Measurements from ENCODE around the gene OBSCN.

OBSCN gene

DNA sequence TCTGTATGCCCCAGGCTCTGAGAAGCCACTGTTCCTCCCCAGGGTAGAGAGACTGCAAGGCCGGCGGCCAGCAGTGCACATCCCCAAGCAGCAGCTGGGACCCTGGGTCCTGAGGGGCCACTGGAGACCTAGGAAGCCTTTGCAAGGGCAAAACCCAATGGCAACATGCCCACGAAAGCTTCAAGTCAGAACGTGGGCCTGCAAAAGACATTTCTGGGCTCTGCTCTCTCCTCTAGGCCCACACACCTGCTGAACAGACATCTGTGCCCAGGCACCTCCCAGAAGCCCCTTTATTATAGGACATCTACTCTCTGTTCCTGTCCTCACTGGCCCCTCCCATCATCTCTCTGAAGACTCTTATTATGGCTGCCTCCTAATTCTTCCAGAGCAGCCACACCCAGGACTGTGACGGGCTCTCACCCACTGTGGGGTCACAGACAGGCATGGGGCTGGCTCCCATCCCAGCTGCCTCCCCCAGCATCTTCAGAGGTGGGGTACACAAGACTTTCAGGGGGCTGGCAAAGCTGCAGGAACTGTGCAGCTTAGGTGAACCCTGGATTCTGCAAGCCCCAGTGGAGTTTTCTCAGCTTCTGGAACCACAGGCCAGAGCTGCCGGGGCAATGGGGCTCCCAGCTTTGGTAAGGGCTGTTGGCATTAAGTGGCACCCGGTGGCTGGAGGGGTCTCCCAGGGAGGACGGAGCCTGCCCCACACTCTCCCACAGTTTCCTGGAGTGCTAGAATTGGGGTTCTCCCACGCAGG lies 186.1 kb downstream of the OBSCN start:
- H3K9ac ChIP-seq (ENCODE audit: low read depth, low read length) = no peak overlapping the region
- H3K9me3 ChIP-seq (ENCODE audit: control insufficient read depth, insufficient read depth, low read length) = no peaks in the 10 kb centered on the region
- H3K27me3 ChIP-seq (ENCODE audit: control insufficient read depth, insufficient read depth, low read length) = no peaks in the 10 kb centered on the region
- no peak overlapping the region for H3K4me3 ChIP-seq (ENCODE audit: low read depth, low read length)
- H3K36me3 ChIP-seq (ENCODE audit: control insufficient read depth, insufficient read depth, low read length) = peaks cover 5% of the 10 kb centered on the region
- no peaks in the 10 kb centered on the region for H3K4me1 ChIP-seq (ENCODE audit: control insufficient read depth, insufficient read depth, low read length)

DNA sequence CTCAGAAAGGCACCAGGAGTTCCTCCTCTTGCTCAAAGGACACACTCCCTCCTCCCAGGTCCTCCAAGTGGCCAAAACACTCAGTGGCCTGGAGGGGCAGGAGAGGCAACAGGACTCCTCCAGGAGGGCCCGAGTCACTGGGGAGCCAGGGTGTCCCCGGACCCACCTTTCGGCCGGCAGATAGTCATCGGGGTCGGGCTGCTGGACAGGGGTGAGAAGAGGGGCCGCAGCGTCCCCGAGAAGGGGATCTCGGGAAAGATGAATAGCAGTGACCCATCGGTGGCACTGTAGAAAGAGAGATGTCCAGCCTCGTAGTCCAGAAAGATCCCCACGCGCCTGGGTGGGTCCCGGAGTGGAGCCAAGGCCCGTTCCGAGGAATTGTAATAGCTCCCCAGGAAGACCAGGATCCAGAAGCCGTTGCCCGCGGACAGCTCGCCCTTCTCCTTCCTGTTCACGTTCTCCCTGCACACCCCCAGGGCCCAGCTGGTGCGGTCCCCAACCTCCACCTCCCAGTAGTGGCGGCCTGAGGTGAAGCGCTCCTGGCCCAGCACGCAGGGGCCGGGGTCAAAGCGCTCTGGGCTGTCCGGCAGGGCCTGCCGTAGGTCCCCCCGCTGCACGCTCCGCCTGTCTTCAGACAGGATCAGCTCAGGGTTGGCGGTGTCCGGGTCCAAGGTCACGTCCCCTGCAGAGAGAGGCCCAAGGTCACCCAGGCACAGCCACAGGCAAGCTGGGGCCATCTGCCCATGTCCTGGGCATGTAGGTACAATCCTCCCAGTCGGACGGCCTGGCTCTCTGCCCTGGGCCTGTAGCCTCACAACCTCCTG lies 186.9 kb downstream of the OBSCN start:
- Histone ChIP-seq H3K4me1 (ENCODE audit: control insufficient read depth, insufficient read depth, low read length) (no peaks in the 10 kb centered on the region), H3K4me3 (ENCODE audit: low read depth, low read length) (no peak overlapping the region), H3K9ac (ENCODE audit: low read depth, low read length) (no peak overlapping the region), H3K27me3 (ENCODE audit: control insufficient read depth, insufficient read depth, low read length) (no peaks in the 10 kb centered on the region), H3K36me3 (ENCODE audit: control insufficient read depth, insufficient read depth, low read length) (peaks cover 5% of the 10 kb centered on the region), H3K9me3 (ENCODE audit: control insufficient read depth, insufficient read depth, low read length) (no peaks in the 10 kb centered on the region)

DNA sequence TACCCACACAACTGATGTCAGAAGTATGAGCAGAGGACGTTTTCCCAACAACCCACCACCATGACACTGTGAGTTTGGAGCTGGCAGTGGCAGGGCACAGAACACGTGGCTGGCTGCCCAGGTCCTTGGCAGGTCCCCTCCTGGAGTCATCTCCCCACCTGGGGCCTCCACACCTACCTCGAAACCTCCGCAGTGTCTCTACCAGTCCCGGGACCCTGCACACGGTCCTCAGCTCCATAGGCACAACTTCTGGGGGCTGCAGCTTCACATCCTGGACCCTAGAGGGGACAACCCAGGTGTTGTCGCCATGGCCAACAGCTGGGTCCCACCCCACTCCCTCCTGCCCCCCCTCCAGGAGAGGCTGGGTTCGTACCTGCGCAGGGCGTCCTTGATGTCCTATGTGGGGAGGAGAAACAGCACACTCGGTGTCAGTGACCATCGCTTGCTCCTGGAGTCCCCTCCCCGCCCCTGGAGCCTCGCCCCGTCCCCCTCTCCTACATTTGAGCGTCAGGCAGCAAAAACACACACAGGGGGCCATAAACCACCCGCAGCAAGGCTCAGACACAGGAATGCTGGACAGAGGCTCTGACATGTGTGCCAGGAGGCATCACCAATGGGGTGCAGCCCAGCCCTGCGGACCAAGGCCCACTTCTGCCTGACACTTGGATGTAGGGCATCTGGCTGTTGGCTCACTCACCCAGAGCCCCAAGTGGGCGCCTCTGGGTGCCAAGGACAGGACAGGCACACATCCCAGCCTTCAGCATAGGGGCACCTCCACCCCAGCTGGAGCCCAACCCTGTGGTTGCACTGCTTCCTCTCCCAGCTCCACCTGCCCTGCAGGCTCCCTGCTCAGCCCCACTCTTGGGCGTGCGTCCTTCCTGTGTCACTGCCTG lies 189.2 kb downstream of the OBSCN start:
- Histone ChIP-seq H3K9me3 (ENCODE audit: control insufficient read depth, insufficient read depth, low read length) (no peaks in the 10 kb centered on the region), H3K27me3 (ENCODE audit: control insufficient read depth, insufficient read depth, low read length) (no peaks in the 10 kb centered on the region), H3K9ac (ENCODE audit: low read depth, low read length) (no peak overlapping the region), H3K36me3 (ENCODE audit: control insufficient read depth, insufficient read depth, low read length) (peaks cover 5% of the 10 kb centered on the region), H3K4me3 (ENCODE audit: low read depth, low read length) (no peak overlapping the region), H3K4me1 (ENCODE audit: control insufficient read depth, insufficient read depth, low read length) (no peaks in the 10 kb centered on the region)

DNA sequence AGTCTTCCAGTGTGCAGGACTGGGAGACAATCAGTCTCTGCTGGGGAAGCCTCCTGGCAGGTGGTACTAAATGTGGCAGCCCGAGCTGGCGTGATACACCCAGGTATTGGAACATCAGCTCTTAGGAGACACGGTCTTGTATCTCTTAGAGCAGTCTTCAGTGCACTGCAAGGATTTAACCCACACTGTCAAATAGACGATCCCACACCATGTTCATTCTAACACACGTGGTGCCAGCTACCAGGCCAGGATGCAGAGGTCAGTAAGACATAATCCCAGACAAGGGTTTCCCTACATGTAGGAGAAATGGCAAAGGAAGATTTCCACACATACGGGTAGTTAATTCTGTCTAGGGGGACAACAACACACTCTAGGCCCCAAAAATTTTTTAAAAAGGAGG lies 190.1 kb downstream of the OBSCN start:
- H3K9me3 ChIP-seq (ENCODE audit: control insufficient read depth, insufficient read depth, low read length) = no peaks in the 10 kb centered on the region
- no peak overlapping the region for H3K4me3 ChIP-seq (ENCODE audit: low read depth, low read length)
- no peaks in the 10 kb centered on the region for H3K27me3 ChIP-seq (ENCODE audit: control insufficient read depth, insufficient read depth, low read length)
- no peak overlapping the region for H3K9ac ChIP-seq (ENCODE audit: low read depth, low read length)
- H3K4me1 ChIP-seq (ENCODE audit: control insufficient read depth, insufficient read depth, low read length) = no peaks in the 10 kb centered on the region
- peaks cover 5% of the 10 kb centered on the region for H3K36me3 ChIP-seq (ENCODE audit: control insufficient read depth, insufficient read depth, low read length)

DNA sequence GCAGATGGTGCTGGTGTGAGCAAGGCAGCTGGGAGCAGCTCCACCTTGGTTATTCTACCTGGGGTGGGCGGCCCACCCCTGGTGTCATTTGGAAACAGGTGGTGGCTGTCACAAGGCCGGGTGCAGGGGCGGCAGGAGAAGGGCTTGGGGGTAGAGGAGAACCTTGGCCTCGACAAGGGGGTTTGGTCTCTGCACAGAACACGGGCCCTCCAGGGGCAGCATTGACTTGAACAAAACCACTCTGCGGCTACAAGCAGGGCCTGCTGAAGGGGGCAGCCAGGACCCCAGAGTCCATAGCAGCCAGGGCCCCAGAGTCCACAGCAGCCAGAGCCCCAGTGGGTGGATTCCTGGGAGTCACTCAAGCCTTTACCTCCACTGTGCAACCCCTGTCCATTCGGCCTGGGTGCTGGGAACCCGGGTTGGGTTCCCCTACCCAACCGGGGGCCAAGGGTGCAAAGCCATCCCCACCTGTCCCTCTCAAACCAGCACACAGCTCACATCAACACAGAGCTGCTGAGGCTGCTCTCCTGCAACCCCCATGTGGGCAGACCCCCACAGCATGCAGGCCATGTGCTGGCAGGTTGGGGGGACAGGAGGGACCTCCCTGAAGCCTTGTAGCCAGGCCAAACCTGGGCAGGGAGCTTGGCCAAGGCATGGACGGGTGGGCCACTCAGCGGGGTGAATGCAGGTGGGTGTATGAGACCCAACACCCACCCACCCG lies 191.1 kb downstream of the OBSCN start:
- peaks cover 5% of the 10 kb centered on the region for H3K36me3 ChIP-seq (ENCODE audit: control insufficient read depth, insufficient read depth, low read length)
- no peaks in the 10 kb centered on the region for H3K4me1 ChIP-seq (ENCODE audit: control insufficient read depth, insufficient read depth, low read length)
- H3K9ac ChIP-seq (ENCODE audit: low read depth, low read length) = no peak overlapping the region
- H3K4me3 ChIP-seq (ENCODE audit: low read depth, low read length) = no peak overlapping the region
- no peaks in the 10 kb centered on the region for H3K27me3 ChIP-seq (ENCODE audit: control insufficient read depth, insufficient read depth, low read length)
- H3K9me3 ChIP-seq (ENCODE audit: control insufficient read depth, insufficient read depth, low read length) = no peaks in the 10 kb centered on the region

DNA sequence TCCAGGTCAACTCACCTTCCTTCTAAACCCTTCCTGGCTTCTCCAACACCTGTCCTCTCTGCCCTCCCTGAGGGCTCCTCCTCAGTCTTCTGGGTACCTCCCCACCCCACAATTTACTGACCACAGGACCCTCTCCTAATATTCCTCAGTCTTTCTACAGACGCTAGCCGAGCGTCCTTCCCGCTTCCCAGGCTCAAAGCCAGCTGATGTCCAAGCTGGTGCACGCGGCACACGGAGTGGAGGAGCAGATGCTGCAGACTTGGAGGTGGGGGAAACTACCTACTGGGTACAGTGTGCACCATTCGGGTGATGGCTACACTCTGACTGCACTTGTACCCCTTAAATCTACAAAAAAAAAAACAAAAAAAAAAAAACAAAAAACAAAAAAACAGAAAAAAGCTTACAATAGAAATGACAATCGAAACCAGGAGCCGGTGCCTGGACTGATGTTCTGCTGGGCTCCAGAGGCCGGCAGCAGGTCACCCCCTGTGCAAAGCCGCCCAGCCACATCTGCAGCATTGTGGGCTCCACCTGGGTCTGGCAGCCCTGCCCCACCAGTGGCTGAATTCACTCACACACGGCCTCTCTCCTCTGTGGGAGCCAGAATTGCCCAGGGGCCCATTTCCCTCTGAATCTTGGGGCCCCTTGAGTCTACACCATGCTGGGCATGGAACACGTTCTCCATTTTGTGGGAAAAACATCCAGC lies 191.8 kb downstream of the OBSCN start:
- no peaks in the 10 kb centered on the region for H3K4me1 ChIP-seq (ENCODE audit: control insufficient read depth, insufficient read depth, low read length)
- no peak overlapping the region for H3K4me3 ChIP-seq (ENCODE audit: low read depth, low read length)
- no peak overlapping the region for H3K9ac ChIP-seq (ENCODE audit: low read depth, low read length)
- no peaks in the 10 kb centered on the region for H3K27me3 ChIP-seq (ENCODE audit: control insufficient read depth, insufficient read depth, low read length)
- H3K36me3 ChIP-seq (ENCODE audit: control insufficient read depth, insufficient read depth, low read length) = peaks cover 5% of the 10 kb centered on the region
- H3K9me3 ChIP-seq (ENCODE audit: control insufficient read depth, insufficient read depth, low read length) = no peaks in the 10 kb centered on the region

DNA sequence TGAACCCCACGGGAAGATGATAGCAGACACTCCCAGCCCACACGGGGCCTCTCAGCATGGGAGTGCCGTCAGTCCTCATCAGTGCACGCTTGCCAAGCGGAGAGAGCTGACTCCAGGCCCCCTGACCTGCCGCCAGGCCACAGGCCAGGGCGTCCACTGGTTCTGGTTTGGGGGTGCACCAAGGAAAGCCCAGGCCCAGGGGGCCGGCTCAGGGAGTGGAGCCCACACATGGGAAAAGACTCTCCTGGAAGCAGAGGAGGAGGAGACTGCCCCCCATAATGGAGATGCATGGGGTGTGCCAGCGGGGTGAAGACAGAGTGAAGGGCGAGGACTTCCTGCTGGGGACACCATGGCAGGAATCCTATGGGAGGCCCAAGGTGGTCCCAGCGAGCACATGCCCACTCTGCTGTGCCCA lies 192.4 kb downstream of the OBSCN start:
- Histone ChIP-seq H3K9ac (ENCODE audit: low read depth, low read length) (no peak overlapping the region), H3K27me3 (ENCODE audit: control insufficient read depth, insufficient read depth, low read length) (no peaks in the 10 kb centered on the region), H3K4me1 (ENCODE audit: control insufficient read depth, insufficient read depth, low read length) (no peaks in the 10 kb centered on the region), H3K9me3 (ENCODE audit: control insufficient read depth, insufficient read depth, low read length) (no peaks in the 10 kb centered on the region), H3K36me3 (ENCODE audit: control insufficient read depth, insufficient read depth, low read length) (peaks cover 5% of the 10 kb centered on the region), H3K4me3 (ENCODE audit: low read depth, low read length) (no peak overlapping the region)

DNA sequence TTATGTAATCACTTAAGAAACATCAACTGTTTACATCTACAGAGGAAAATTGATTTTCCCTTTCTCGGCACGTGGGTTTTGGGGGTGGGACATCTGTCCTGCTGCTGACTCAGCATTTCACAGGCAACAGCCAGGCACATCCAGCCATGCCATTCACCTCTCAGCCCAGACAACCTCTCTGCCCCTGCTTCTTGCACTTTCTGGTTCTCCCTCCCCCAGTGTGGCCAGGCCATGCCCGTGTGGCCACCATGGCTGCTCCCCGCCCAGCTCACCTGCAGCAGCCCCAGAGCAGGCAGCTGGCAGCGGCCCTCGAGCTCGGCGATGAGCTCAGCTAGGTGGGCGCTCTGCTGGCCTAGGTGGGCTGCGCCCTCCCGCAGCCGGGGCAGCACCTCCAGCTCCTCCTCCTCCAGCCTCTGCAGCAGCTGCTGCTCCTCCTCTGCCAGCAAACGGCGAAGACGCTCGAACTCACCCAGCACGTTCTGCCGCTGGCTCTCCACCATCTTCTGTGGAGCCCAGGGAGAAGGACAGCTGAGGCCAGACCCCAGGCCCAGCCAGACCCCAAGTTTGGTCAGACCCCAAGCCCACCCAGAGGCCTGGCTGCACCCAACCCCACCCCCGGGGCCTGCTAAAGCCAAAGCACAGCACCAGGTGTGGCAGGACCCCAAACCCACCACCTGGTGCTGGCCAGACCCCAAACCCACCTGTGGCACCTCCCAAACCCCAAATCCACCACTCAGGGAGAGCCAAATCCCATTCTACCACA lies 193.0 kb downstream of the OBSCN start:
- H3K4me1 ChIP-seq (ENCODE audit: control insufficient read depth, insufficient read depth, low read length) = no peaks in the 10 kb centered on the region
- H3K9me3 ChIP-seq (ENCODE audit: control insufficient read depth, insufficient read depth, low read length) = no peaks in the 10 kb centered on the region
- H3K27me3 ChIP-seq (ENCODE audit: control insufficient read depth, insufficient read depth, low read length) = no peaks in the 10 kb centered on the region
- H3K9ac ChIP-seq (ENCODE audit: low read depth, low read length) = no peak overlapping the region
- H3K4me3 ChIP-seq (ENCODE audit: low read depth, low read length) = no peak overlapping the region
- peaks cover 5% of the 10 kb centered on the region for H3K36me3 ChIP-seq (ENCODE audit: control insufficient read depth, insufficient read depth, low read length)

DNA sequence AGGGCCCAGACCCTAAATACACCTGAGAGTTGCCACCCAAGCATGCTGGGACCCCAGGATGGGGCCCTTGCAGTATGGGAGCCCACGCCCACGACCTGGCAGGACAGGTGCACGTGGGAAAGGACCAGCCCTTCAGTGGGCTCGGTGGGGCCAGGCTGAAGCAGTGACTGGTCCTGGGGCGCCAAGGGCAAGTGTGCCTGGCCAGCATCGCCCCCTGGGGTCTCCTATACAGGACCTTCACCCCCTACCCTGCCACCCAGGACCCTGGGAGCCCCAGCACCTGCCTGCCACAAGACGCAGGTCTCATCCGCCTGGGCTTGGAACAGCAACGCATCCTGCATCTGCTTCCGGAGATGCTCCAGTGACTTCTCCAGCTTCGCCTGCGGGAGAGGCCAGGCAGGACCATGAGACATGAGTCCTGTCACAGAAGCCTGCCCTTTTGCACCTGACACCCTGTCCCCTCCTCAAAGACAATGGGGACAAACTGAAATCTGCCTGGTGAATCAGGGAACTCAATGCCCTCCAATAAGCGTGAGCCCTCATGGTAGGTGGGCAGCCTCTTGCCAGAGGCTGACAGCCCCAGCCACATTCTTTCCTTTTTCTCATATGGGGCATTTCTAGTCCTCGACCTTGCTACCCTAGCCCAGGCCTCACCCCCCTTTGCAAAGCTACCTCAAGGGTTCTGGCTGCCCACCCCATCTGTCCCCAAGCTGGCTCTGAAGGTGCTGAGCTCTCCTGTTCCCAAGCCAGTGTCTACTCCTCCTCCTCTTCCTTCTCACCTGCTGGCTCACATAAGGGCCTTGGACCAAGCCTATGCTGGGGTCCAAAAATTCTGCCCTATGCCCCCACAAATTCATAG lies 194.2 kb downstream of the OBSCN start:
- H3K9me3 ChIP-seq (ENCODE audit: control insufficient read depth, insufficient read depth, low read length) = no peaks in the 10 kb centered on the region
- no peaks in the 10 kb centered on the region for H3K4me1 ChIP-seq (ENCODE audit: control insufficient read depth, insufficient read depth, low read length)
- no peak overlapping the region for H3K4me3 ChIP-seq (ENCODE audit: low read depth, low read length)
- no peaks in the 10 kb centered on the region for H3K27me3 ChIP-seq (ENCODE audit: control insufficient read depth, insufficient read depth, low read length)
- H3K9ac ChIP-seq (ENCODE audit: low read depth, low read length) = no peak overlapping the region
- no peaks in the 10 kb centered on the region for H3K36me3 ChIP-seq (ENCODE audit: control insufficient read depth, insufficient read depth, low read length)

DNA sequence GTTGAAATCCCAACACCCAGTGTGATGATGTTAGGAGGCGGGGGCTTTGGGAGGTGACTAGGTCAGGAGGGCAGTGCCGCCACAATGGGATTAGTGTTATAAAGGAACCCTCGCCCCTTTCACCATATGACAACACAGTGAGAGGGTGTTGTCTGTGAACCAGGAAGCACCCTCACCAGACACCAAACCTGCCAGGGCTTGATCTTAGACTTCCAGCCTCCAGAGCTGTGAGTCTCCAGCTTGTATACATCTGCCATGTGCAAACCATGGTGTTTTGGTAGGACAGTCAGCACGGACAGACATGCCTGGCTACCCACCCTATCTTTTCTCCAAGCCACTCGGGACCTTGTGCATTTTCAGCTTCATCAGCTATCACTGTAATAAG lies 194.8 kb downstream of the OBSCN start:
- H3K9me3 ChIP-seq (ENCODE audit: control insufficient read depth, insufficient read depth, low read length) = no peaks in the 10 kb centered on the region
- H3K4me3 ChIP-seq (ENCODE audit: low read depth, low read length) = no peak overlapping the region
- no peak overlapping the region for H3K9ac ChIP-seq (ENCODE audit: low read depth, low read length)
- no peaks in the 10 kb centered on the region for H3K27me3 ChIP-seq (ENCODE audit: control insufficient read depth, insufficient read depth, low read length)
- no peaks in the 10 kb centered on the region for H3K4me1 ChIP-seq (ENCODE audit: control insufficient read depth, insufficient read depth, low read length)
- no peaks in the 10 kb centered on the region for H3K36me3 ChIP-seq (ENCODE audit: control insufficient read depth, insufficient read depth, low read length)
